GM19438 (cell line): ENCODE results near the gene ZFHX3.

Experiments used
- ATAC-seq: cut with Tn5 transposase; IDR thresholded peaks from one replicate; pipeline ENCODE4 v1.9.1; 2021; ENCODE audit warnings: low read depth; ENCODE audit not compliant: unreplicated experiment

ZFHX3 gene

GRCh38 chr16:72838951-72839350 lies 209.0 kb downstream of the ZFHX3 start:
- ATAC-seq, result no peak

- no peak for ATAC-seq
Measured at GRCh38 chr16:72838586-72838910, 209.4 kb downstream of the ZFHX3 start.

- no peak for ATAC-seq
Measured at GRCh38 chr16:72837846-72838585, 209.9 kb downstream of the ZFHX3 start.

GRCh38 chr16:72836985-72837384 lies 210.9 kb downstream of the ZFHX3 start:
- ATAC-seq, result no peak

- ATAC-seq, result no peak
Measured at GRCh38 chr16:72836181-72836580, 211.7 kb downstream of the ZFHX3 start.

- no peak for ATAC-seq
Measured at GRCh38 chr16:72835086-72835485, 212.8 kb downstream of the ZFHX3 start.

GRCh38 chr16:72834499-72834898 lies 213.4 kb downstream of the ZFHX3 start:
- no peak for ATAC-seq

GRCh38 chr16:72833969-72834368 lies 214.0 kb downstream of the ZFHX3 start:
- ATAC-seq, result no peak

- no peak for ATAC-seq
Measured at GRCh38 chr16:72833482-72833881, 214.4 kb downstream of the ZFHX3 start.

GRCh38 chr16:72832621-72833248 lies 215.2 kb downstream of the ZFHX3 start:
- no peak for ATAC-seq

GRCh38 chr16:72829846-72830775 lies 217.8 kb downstream of the ZFHX3 start:
- no peak for ATAC-seq

GRCh38 chr16:72827866-72828265 lies 220.1 kb downstream of the ZFHX3 start:
- no peak for ATAC-seq

- no peak for ATAC-seq
Measured at GRCh38 chr16:72825912-72826621, 221.9 kb downstream of the ZFHX3 start.

GRCh38 chr16:72824761-72825160 lies 223.2 kb downstream of the ZFHX3 start:
- ATAC-seq, result no peak

GRCh38 chr16:72824027-72824426 lies 223.9 kb downstream of the ZFHX3 start:
- no peak for ATAC-seq

- ATAC-seq, result no peak
Measured at GRCh38 chr16:72821185-72821950, 226.6 kb downstream of the ZFHX3 start.

GRCh38 chr16:72819345-72819744 lies 228.6 kb downstream of the ZFHX3 start:
- ATAC-seq, result no peak

- no peak for ATAC-seq
Measured at GRCh38 chr16:72818236-72818845, 229.6 kb downstream of the ZFHX3 start.
